ENCODE results near the gene AQP11.
A peak's percentile ranks its signal among the peaks of the same experiment; 100 is the strongest.
"Not testable (repeated sequence)": the region's sequence is repeated elsewhere in the genome, so short reads cannot be mapped to it uniquely, and the experiment has no call there.

The AQP11 gene

DNA sequence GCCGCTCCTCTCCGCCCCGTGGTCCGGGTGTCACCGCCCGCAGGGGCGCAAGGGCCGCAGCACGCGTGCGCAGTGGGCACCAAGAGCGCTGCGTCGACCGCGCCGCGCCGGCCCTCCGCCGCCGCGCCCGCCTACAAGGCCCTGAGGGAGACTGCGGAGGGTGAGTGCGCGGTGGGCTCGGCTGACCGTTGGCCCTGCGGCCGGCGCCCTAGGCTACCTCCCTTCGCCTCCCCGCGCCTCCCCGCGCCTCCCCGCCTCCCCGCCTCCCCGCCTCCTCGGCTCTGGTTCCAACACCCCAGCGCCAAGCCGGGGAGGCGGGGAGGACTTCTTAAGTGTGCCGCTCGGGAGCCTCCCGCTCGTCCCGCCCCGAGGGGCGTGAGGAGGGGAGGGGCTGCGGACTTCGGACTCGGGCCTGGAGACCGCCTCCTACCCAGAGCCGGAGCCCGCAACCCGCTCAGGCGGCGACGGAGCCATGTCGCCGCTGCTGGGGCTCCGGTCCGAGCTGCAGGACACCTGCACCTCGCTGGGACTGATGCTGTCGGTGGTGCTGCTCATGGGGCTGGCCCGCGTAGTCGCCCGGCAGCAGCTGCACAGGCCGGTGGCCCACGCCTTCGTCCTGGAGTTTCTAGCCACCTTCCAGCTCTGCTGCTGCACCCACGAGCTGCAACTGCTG, at the start of gene AQP11:
Gene AQP11, plus strand, starts transcription at position 433 of the 673 bp plus-strand sequence. Its CDS starts 40 bp downstream, at position 473.
- peak; percentile 86 for DNase-seq (ENCODE audit: low read depth)

DNA sequence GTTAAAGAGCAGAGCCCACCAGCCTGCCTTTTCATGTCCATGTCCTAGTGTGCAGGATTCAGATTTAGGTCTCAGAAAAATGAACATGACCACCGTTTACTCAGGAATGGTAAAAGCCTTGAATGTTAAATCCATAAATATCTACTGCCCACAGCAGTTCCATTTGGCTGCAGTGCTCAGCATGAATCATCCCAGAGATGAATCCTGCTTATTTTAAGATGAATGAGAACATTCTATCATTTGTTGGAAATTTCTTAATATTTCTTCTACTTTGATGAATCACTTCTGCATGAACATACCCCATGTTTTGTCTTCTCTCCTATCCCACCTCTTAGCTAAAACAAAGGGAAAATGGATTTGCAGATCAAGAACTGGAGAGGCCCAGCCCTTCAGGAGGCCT, 47.5 kb upstream of the AQP11 start:
- DNase-seq (ENCODE audit: low read depth) = peak; percentile 61

DNA sequence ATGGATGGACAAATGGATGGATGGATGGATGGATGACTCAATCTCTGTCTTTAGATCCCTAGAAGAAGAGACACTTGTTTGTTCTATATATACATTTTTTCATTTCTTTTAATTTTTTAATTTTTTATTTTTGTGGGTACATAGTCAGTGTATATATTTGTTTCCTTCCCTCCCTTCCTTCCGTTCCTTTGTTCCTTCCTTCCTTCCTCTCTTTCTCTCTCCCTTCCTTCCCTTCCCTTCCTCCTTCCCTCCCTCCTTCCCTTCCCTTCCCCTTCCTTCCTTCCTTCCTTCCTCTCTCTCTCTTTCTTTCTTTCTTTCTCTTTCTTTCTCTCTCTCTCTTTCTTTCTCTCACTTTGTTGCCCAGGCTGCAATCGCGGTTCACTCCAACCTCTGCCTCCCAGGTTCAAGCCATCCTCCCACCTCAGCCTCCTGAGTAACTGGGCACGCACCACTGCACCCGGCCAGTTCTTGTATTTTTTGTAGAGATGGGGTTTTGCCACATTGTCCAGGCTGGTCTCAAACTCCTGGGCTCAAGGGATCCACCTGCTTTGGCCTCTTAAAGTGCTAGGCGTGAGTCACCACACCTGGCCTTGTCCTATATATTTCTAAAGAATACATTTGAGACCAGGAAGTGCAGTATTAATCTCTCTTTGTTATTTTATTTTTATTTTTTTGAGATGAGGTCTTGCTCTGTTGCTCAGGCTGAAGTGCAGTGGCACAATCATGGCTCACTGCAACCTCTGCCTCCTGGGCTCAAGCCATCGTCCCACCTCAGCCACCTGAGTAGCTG, 42.5 kb upstream of the AQP11 start:
- DNase-seq (ENCODE audit: low read depth) = no peak

- peak; percentile 80 for DNase-seq (ENCODE audit: low read depth)
Measured at GRCh38 chr11:77547863-77548551, 41.7 kb upstream of the AQP11 start.

- no peak for DNase-seq (ENCODE audit: low read depth)
Measured at GRCh38 chr11:77548552-77549445, 41.0 kb upstream of the AQP11 start.

- not testable (repeated sequence) for DNase-seq (ENCODE audit: low read depth)
Measured at GRCh38 chr11:77551426-77551825, 38.3 kb upstream of the AQP11 start.

GRCh38 chr11:77557553-77557952, 32.2 kb upstream of the AQP11 start:
- peak; percentile 50 for DNase-seq (ENCODE audit: low read depth)

DNA sequence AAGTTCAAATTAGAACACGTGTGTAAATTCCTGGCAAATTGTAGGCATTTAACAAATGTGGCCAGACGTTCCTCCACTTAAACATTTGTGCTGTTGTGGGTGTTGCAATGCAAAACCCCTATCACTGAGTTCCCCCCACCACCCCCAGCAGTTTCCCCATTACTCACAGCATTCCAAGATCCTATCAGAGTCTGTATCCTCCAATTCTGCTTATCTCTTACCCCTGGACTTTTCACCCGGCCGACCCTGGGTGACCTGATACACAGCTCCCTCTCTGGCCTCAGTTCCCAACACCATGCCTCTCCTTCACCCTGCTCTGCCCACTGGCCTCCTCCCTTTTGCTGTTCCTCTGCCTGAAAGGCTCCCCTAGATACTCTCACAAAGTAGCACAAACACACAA, 31.4 kb upstream of the AQP11 start:
- DNase-seq (ENCODE audit: low read depth) = no peak

- peak; percentile 94 for DNase-seq (ENCODE audit: low read depth)
Measured at GRCh38 chr11:77559686-77560401, 29.9 kb upstream of the AQP11 start.

GRCh38 chr11:77560605-77561004, 29.1 kb upstream of the AQP11 start:
- DNase-seq (ENCODE audit: low read depth) = peak; percentile 86

DNA sequence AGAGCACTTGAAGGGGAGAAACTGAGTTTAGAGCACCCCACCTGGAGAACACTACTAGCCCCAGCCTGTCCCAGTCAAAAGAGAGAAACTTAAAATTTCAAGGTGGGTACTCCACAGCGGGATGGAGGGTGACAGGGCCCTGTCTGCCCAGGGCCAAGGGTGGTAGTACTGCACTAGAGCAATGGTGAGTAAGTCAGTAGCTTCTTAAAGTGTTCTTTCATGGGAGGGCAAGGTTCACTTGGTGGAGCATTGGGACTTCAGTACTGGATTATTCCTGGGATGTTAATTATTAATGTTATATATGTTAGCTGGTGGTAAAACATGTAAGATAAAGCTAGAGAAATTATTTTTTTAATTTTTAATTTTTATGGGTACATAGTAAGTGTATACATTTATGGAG, 28.5 kb upstream of the AQP11 start:
- no peak for DNase-seq (ENCODE audit: low read depth)

DNA sequence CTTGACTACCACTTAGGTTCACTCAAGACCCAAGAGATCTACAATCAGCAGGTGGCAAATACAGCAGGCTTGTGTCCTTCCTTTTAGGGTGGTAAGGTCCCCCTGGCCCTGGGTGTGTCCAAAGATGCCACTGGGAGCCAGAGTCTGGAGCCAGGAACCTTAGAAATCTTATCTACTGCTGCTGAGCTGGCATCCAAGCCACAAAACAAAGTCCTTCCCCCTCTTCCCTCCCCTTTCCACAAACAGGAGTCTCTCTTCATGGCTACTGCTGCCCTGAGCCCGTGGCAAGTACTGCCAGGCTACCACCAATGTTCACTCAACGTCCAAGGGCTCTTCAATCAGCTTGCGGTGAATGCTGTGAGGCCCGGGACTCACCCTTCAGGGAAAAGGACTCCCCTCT, 21.4 kb upstream of the AQP11 start:
- no peak for DNase-seq (ENCODE audit: low read depth)

- DNase-seq (ENCODE audit: low read depth) = no peak
Measured at GRCh38 chr11:77568916-77569675, 20.7 kb upstream of the AQP11 start.

- DNase-seq (ENCODE audit: low read depth) = no peak
Measured at GRCh38 chr11:77569676-77570070, 20.1 kb upstream of the AQP11 start.

GRCh38 chr11:77570896-77571295, 18.9 kb upstream of the AQP11 start:
- not testable (repeated sequence) for DNase-seq (ENCODE audit: low read depth)

DNA sequence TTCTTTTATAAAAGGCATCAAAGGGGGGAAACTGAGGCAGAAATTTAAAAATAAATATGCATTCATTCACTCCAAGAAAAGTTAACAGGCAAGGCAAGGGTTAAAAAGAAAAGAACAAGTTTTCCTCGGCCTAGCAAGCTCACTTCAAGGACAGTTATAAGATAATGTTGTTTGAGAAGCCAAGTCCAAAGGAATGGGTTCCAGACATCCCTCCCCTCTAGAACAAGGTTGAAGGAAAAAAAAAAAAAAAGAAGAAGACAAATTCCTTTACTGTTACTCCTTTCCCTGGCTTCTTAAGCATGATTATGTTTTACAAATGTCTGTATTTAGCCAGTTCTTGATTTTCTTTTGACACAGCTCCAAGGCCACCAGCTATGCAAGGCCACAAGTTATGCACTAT, 14.3 kb upstream of the AQP11 start:
- DNase-seq (ENCODE audit: low read depth) = not testable (repeated sequence)

- DNase-seq (ENCODE audit: low read depth) = peak; percentile 72
Measured at GRCh38 chr11:77580712-77581337, 8.9 kb upstream of the AQP11 start.

DNA sequence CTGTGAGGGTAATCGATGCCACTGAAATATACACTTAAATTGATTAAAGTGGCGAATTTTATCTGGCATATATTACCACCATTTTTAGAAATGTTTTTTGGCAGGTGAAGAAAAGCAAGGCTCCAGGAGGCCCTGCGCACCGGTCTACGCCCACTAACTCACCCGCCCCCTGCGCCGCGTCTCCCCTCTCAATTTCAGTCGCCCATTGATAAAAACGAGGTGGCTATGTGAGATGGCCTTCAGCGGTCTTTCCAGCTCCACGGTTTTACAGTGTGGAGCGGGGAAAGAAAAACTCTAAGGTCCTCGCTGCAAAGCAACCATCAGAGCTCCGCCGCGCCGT, 602 bp upstream of the AQP11 start:
- no peak for DNase-seq (ENCODE audit: low read depth)

GRCh38 chr11:77590194-77590782, 535 bp downstream of the AQP11 start:
- peak; percentile 53 for DNase-seq (ENCODE audit: low read depth)

DNA sequence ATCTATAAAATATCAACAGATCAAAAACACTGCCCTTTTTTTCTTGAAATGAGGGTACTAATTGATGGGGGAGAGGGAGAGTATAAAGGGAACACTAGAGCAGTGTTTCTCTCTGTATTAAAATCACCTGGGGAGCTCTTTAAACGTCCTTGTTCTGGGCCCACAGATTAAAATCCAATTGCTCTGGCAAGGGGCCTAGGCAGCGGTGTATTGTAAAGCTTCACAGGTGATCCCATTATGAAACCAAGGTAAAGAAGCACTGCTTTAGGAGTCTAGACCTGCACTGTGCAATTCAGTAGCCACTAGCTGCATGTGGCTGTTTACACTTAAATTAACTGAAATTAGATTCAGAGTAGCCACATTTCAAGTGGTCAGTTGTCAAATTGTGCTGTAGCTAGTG, 3.0 kb downstream of the AQP11 start:
- DNase-seq (ENCODE audit: low read depth) = no peak

Data from ELR (cell line).